Prostate gland (tissue), 2 donors: Measurements from ENCODE around the gene SMU1. TPM values are rescaled to one million over a fixed set of nuclear protein-coding genes. Genes with fewer than 3 reads are reported as not detected.

Experiments used
- DNase-seq: peaks from one replicate; pipeline ENCODE4 v3.0.0-alpha.2; 2019; ENCODE audit warnings: low spot score
- H3K27ac ChIP-seq, 2 donors: fragments of 200-600 bp; sonication (generic); 2 replicates each; pipeline ENCODE4 v1.5.1; 2017 to 2019
- H3K27me3 ChIP-seq: fragments of 200-600 bp; sonication (generic); replicated peaks from 2 replicates; pipeline ENCODE4 v1.5.1; 2019; ENCODE audit not compliant: insufficient read depth
- H3K36me3 ChIP-seq, 2 donors: fragments of 200-600 bp; sonication (generic); 1 replicate in 1 of 2; 2 replicates in 1 of 2; pipeline versions ENCODE4 v1.5.1 to v1.8.1; 2017 to 2019
- H3K4me1 ChIP-seq: fragments of 200-600 bp; sonication (generic); replicated peaks from 2 replicates; pipeline ENCODE4 v1.5.1; 2019
- H3K4me3 ChIP-seq, 2 donors: fragments of 200-600 bp; sonication (generic); 2 replicates each; pipeline ENCODE4 v1.5.1; 2017 to 2019
- H3K9me3 ChIP-seq: fragments of 200-600 bp; sonication (generic); 2 replicates; pipeline ENCODE4 v1.5.1; 2017
- POLR2A ChIP-seq: fragments of 450-650 bp; IDR thresholded peaks from one replicate; pipeline ENCODE4 v1.6.1; 2016; ENCODE audit warnings: antibody characterized with exemption, mild to moderate bottlenecking
- POLR2AphosphoS5 ChIP-seq: sonication (generic); formaldehyde crosslinking; IDR thresholded peaks from one replicate; pipeline ENCODE4 v1.6.1; 2017; ENCODE audit warnings: antibody characterized with exemption
- WGBS: methylation state at CpG from one replicate; pipeline ENCODE4 v1.1.5; 2018; 5-methylcytosine and 5-hydroxymethylcytosine counted together
- intact Hi-C: fragments of 100-400 bp; cut with DNase I; formaldehyde crosslinking; loops from one replicate; pipeline ENCODE4 v1.14.2; 2022
- total RNA-seq, 2 donors: library from RNA; depleted of rRNA; stranded (reverse); fragments of >200 nt; gene quantifications; one replicate each; pipeline ENCODE4 v1.1.0, GENCODE V29; 2016
- TF ChIP-seq, protein P1 (sequence below), 4 experiments: fragments of 200-600 bp in 2 of 4; fragments of 450-650 bp in 2 of 4; sonication (generic) in 2 of 4; IDR thresholded peaks; 1 replicate in 3 of 4; 2 replicates in 1 of 4; pipeline ENCODE4 v1.5.1; 2016 to 2019; ENCODE audit warnings: antibody characterized with exemption in 4 of 4, mild to moderate bottlenecking in 2 of 4, moderate library complexity in 2 of 4

SMU1 gene
- 10 to 100 TPM; 18.4 to 19.1 TPM for total RNA-seq

DNA sequence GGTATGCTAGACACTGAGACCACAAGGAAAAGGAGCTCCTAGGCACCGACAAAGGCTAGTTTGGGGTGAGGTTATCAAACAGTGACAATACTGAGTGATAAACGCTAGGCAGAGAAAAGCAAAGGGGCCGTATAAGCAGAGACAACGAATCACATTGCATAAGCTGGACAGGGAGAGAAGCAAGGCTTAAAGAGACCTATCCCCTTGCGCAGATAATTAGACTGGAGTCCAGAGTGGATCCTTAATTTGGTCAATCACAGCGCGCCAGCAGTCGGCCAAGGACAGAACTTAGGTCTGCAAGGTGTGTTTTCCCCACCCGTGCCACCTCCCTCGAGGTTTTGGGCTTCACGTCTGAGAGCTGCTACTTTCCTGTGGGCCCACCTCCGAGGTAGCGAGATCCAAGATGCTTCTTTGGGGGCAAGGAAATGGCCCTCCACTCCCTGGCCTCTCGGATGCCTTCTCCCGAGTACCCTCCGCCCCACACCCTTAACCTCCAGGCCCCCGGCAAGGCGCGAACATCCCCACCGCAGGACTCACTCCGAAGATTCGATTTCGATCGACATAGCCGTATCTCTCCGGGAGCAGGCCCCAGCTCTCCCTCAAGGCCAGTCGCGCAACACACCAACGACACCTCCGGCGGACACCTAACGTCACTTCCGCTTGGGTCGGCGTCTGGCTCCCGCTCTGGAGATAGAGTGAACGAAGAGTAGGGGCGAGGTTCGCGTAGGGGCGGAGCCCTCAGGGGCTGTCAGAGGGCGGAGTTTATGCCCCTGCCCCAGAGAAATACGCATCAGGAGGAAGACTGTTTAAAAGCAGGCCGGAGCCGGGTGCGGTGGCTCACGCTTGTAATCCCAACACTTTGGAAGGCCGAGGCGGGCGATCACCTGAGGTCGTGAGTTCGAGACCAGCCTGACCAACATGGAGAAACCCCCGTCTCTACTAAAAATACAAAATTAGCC is at the start of gene SMU1:
SMU1 (minus strand) TSS at position 629 of the 959 bp plus-strand sequence; CDS start at position 563, 66 bp downstream.
- Histone ChIP-seq H3K4me1 (no peaks in the 10 kb centered on the region), H3K9me3 (no peaks in the 10 kb centered on the region), H3K27me3 (no peaks in the 10 kb centered on the region), H3K36me3 (no peaks in the 10 kb centered on the region), H3K27ac (peak within 1 kb of the TSS; percentile 89 to 92), H3K4me3 (peak within 1 kb of the TSS; percentile 51 to 84)
- intact Hi-C loops = no loop called here
- peak; percentile 95 for DNase-seq
- TF ChIP-seq POLR2A (peak; percentile 78), POLR2AphosphoS5 (peak; percentile 99)
- TF ChIP-seq, protein P1, sequence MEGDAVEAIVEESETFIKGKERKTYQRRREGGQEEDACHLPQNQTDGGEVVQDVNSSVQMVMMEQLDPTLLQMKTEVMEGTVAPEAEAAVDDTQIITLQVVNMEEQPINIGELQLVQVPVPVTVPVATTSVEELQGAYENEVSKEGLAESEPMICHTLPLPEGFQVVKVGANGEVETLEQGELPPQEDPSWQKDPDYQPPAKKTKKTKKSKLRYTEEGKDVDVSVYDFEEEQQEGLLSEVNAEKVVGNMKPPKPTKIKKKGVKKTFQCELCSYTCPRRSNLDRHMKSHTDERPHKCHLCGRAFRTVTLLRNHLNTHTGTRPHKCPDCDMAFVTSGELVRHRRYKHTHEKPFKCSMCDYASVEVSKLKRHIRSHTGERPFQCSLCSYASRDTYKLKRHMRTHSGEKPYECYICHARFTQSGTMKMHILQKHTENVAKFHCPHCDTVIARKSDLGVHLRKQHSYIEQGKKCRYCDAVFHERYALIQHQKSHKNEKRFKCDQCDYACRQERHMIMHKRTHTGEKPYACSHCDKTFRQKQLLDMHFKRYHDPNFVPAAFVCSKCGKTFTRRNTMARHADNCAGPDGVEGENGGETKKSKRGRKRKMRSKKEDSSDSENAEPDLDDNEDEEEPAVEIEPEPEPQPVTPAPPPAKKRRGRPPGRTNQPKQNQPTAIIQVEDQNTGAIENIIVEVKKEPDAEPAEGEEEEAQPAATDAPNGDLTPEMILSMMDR (IDR thresholded peaks at IDR 0.05) = no peak
- WGBS = under 1% methylated on average over 53 of the region's 53 CpGs

DNA sequence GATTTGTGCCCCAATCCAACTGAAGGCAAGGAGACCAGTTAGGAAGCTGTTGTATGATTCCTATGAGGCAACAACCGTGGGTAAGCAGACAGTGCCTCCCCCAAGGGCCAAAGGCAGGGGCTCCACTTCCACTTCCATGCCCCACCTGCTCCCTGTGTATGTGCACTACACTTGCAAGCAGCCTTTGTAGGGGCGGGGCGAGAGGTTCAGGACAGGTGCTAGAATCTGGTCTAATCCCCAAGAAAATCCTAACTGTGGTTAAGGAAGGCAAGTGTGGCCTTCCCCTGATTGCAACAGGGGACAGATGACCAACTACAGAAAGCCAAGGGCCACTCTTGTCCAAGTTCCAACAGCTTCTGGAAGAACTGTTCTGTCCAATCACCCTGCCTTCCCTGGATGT is 49.0 kb upstream of the SMU1 start:
- H3K27me3 ChIP-seq = no peaks in the 10 kb centered on the region
- no peaks in the 10 kb centered on the region for H3K36me3 ChIP-seq
- H3K4me1 ChIP-seq = peaks cover 1% of the 10 kb centered on the region
- no peak overlapping the region for H3K27ac ChIP-seq
- no peak for DNase-seq
- intact Hi-C loops = loop anchor here (2.0 kb wide), 1 partner anchor 99 kb away; no protein-coding TSS in a partner anchor
- H3K9me3 ChIP-seq = no peaks in the 10 kb centered on the region
- H3K4me3 ChIP-seq = no peak overlapping the region
- 81% methylated on average over 3 of the region's 3 CpGs for WGBS
- TF ChIP-seq, protein P1 (IDR thresholded peaks at IDR 0.05) = no peak
- TF ChIP-seq POLR2AphosphoS5 = no peak
- no peak for TF ChIP-seq POLR2A

DNA sequence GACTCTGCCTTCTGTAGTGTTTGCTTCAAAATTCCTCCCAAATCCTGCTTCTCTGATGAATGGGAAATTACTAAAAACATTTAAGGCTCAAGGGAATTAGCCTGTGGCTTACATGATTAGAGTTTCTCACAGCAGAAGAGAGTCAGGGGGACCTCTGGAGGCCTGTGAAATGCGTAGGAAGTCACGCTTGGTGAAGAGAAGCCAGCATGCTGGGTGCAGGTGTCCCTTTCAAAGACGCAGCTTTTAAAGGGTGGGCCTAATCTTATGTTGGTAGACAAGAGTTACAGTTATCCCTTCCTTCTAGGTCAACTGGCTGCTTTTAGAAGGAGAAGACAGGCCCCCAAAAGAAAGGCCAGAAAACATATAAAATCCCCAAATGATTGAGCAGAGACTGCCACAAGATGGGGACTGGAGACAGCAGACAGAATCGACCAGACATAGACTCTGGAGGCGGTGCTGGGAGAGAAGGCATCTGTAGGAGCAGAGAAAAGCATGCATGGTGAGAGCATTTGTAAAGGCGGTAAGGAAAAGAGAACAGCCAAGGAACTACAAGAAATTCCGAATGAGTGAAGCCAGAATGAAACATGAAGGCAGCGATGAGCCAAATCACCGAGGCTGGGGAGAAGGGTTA is 48.4 kb upstream of the SMU1 start:
- Histone ChIP-seq H3K27me3 (no peaks in the 10 kb centered on the region), H3K27ac (no peak overlapping the region), H3K4me3 (no peak overlapping the region), H3K4me1 (no peaks in the 10 kb centered on the region), H3K36me3 (no peaks in the 10 kb centered on the region), H3K9me3 (no peaks in the 10 kb centered on the region)
- 68% methylated on average over 9 of the region's 9 CpGs for WGBS
- intact Hi-C loops = loop anchor here (2.0 kb wide), 1 partner anchor 100 kb away; no protein-coding TSS in a partner anchor
- no peak for TF ChIP-seq POLR2AphosphoS5
- TF ChIP-seq, protein P1 (IDR thresholded peaks at IDR 0.05) = peak in 1 of 4 experiments; percentile 8
- no peak for DNase-seq

GRCh38 chr9:33124046-33124445 is 47.6 kb upstream of the SMU1 start:
- no peaks in the 10 kb centered on the region for H3K36me3 ChIP-seq

More at GRCh38 chr9:33124046-33124445, 47.6 kb upstream of the SMU1 start:
- no peak for DNase-seq
- 75% methylated on average over 5 of the region's 5 CpGs for WGBS
- Histone ChIP-seq H3K4me1 (no peaks in the 10 kb centered on the region), H3K27ac (no peak overlapping the region), H3K27me3 (no peaks in the 10 kb centered on the region), H3K9me3 (no peaks in the 10 kb centered on the region), H3K4me3 (no peak overlapping the region)
- intact Hi-C loops = loop anchor here (2.0 kb wide), 1 partner anchor 101 kb away; no protein-coding TSS in a partner anchor
- TF ChIP-seq POLR2A (no peak), POLR2AphosphoS5 (no peak)
- TF ChIP-seq, protein P1 (IDR thresholded peaks at IDR 0.05) = no peak
